Esophagus muscularis mucosa (tissue), 4 donors: ENCODE measurements around the gene SCTR. TPM values are rescaled to one million over a fixed set of nuclear protein-coding genes. Genes with fewer than 3 reads are reported as not detected.

Source experiments
- DNase-seq: peaks from one replicate; pipeline ENCODE4 v3.0.0-alpha.2; 2017; ENCODE audit errors: extremely low spot score
- H3K27ac ChIP-seq, 4 donors: fragments of 200-600 bp; sonication (generic); replicated peaks in 1 of 4; 1 replicate in 3 of 4; 2 replicates in 1 of 4; pipeline ENCODE4 v1.5.1; 2016 to 2019; ENCODE audit warnings: mild to moderate bottlenecking in 1 of 4
- H3K27me3 ChIP-seq, 4 donors: fragments of 200-600 bp; sonication (generic); one replicate each; pipeline versions ENCODE4 v1.5.1 to v1.6.0; 2016 to 2019
- H3K36me3 ChIP-seq, 4 donors: fragments of 200-600 bp; sonication (generic); one replicate each; pipeline ENCODE4 v1.5.1; 2016 to 2019
- H3K4me1 ChIP-seq, 4 donors: fragments of 200-600 bp; sonication (generic); one replicate each; pipeline ENCODE4 v1.5.1; 2016 to 2019
- H3K4me3 ChIP-seq, 4 donors: fragments of 200-600 bp; sonication (generic); 1 replicate in 2 of 4; 2 replicates in 2 of 4; pipeline ENCODE4 v1.5.1; 2016 to 2019; ENCODE audit warnings: mild to moderate bottlenecking in 4 of 4, moderate library complexity in 1 of 4
- H3K9me3 ChIP-seq, 4 donors: fragments of 200-600 bp; sonication (generic); 1 replicate in 3 of 4; 2 replicates in 1 of 4; pipeline ENCODE4 v1.5.1; 2016 to 2019
- CTCF ChIP-seq, 3 experiments: fragments of 200-600 bp in 2 of 3; fragments of 450-650 bp in 1 of 3; sonication (generic) in 2 of 3; IDR thresholded peaks; one replicate each; pipeline ENCODE4 v1.5.1; 2017 to 2019; ENCODE audit warnings: antibody characterized with exemption in 3 of 3, mild to moderate bottlenecking in 2 of 3, moderate library complexity in 1 of 3
- EP300 ChIP-seq: sonication (generic); formaldehyde crosslinking; IDR thresholded peaks from one replicate; pipeline ENCODE4 v1.6.1; 2017; ENCODE audit warnings: antibody characterized with exemption
- POLR2A ChIP-seq: fragments of 450-650 bp; IDR thresholded peaks from one replicate; pipeline ENCODE4 v1.6.1; 2017; ENCODE audit warnings: antibody characterized with exemption, moderate library complexity, mild to moderate bottlenecking, low read depth
- POLR2AphosphoS5 ChIP-seq, 2 donors: sonication (generic); formaldehyde crosslinking; IDR thresholded peaks; one replicate each; pipeline ENCODE4 v1.6.1; 2017; ENCODE audit warnings: antibody characterized with exemption in 2 of 2
- WGBS: methylation state at CpG from one replicate; pipeline ENCODE4 v1.1.5; 2018; 5-methylcytosine and 5-hydroxymethylcytosine counted together
- intact Hi-C: fragments of 100-400 bp; cut with DNase I; formaldehyde crosslinking; loops from one replicate; pipeline ENCODE4 v1.15.1; 2023
- total RNA-seq, 4 donors: library from RNA; depleted of rRNA; stranded (reverse); fragments of >200 nt; gene quantifications; one replicate each; pipeline versions ENCODE4 v1.1.0 to v1.2.1, GENCODE V29; 2016

Gene SCTR
- total RNA-seq, 4 donors from 2014 or later, result not detected

- DNase-seq, result peak; percentile 66
- H3K9me3 ChIP-seq, result no peaks in the 10 kb centered on the region
- H3K4me3 ChIP-seq, result no peak overlapping the region
- WGBS, result 43% methylated on average over 6 of the region's 7 CpGs
- no peak overlapping the region for H3K27ac ChIP-seq
- peaks cover 0 to 4% (median 0%) of the 10 kb centered on the region in 4 donors for H3K27me3 ChIP-seq
- intact Hi-C loops, result no loop called here
- no peaks in the 10 kb centered on the region for H3K36me3 ChIP-seq
- H3K4me1 ChIP-seq, result peaks cover 17 to 52% (median 22%) of the 10 kb centered on the region in 4 donors
- TF ChIP-seq CTCF (IDR thresholded peaks at IDR 0.05) (no peak), POLR2AphosphoS5 (IDR thresholded peaks at IDR 0.05) (no peak), POLR2A (no peak), EP300 (no peak)
These were observed 37.4 kb downstream of the SCTR start for GRCh38 chr2:119486886-119487285.

GRCh38 chr2:119486196-119486827, 38.0 kb downstream of the SCTR start:
- WGBS, result 87% methylated on average over 10 of the region's 10 CpGs

GRCh38 chr2:119485336-119486110, 38.8 kb downstream of the SCTR start:
- Histone ChIP-seq H3K27me3 (peaks cover 0 to 4% (median 0%) of the 10 kb centered on the region in 4 donors), H3K4me3 (no peak overlapping the region), H3K36me3 (no peaks in the 10 kb centered on the region), H3K27ac (no peak overlapping the region), H3K9me3 (no peaks in the 10 kb centered on the region), H3K4me1 (peaks cover 10 to 46% (median 16%) of the 10 kb centered on the region in 4 donors)
- no peak for TF ChIP-seq EP300
- TF ChIP-seq POLR2AphosphoS5 (IDR thresholded peaks at IDR 0.05), result no peak
- no peak for TF ChIP-seq POLR2A
- TF ChIP-seq CTCF (IDR thresholded peaks at IDR 0.05), result no peak
- intact Hi-C loops, result no loop called here
- DNase-seq, result peak; percentile 90
- 73% methylated on average over 12 of the region's 12 CpGs for WGBS

More at GRCh38 chr2:119486196-119486827, 38.0 kb downstream of the SCTR start:
- no peaks in the 10 kb centered on the region for H3K9me3 ChIP-seq
- TF ChIP-seq EP300 (no peak), CTCF (IDR thresholded peaks at IDR 0.05) (no peak), POLR2A (no peak), POLR2AphosphoS5 (IDR thresholded peaks at IDR 0.05) (no peak)
- H3K4me3 ChIP-seq, result no peak overlapping the region
- peaks cover 0 to 4% (median 0%) of the 10 kb centered on the region in 4 donors for H3K27me3 ChIP-seq
- H3K27ac ChIP-seq, result no peak overlapping the region
- no peaks in the 10 kb centered on the region for H3K36me3 ChIP-seq
- H3K4me1 ChIP-seq, result peaks cover 11 to 46% (median 17%) of the 10 kb centered on the region in 4 donors
- peak; percentile 80 for DNase-seq
- intact Hi-C loops, result no loop called here

GRCh38 chr2:119484834-119485233, 39.4 kb downstream of the SCTR start:
- Histone ChIP-seq H3K36me3 (no peaks in the 10 kb centered on the region), H3K4me3 (no peak overlapping the region), H3K27me3 (peaks cover 0 to 4% (median 0%) of the 10 kb centered on the region in 4 donors), H3K4me1 (peaks cover 10 to 42% (median 16%) of the 10 kb centered on the region in 4 donors), H3K27ac (no peak overlapping the region), H3K9me3 (no peaks in the 10 kb centered on the region)
- peak; percentile 57 for DNase-seq
- TF ChIP-seq POLR2AphosphoS5 (IDR thresholded peaks at IDR 0.05) (no peak), POLR2A (no peak)
- 67% methylated on average over 6 of the region's 6 CpGs for WGBS
- intact Hi-C loops, result no loop called here
